Colon (tissue), 2 donors: Measurements from ENCODE around the gene MINDY1.

ENCODE experiments used
- FAIRE-seq: peaks from 2 replicates; lab custom pipeline; 2012; peaks lifted over from hg19 to GRCh38; lab: Jason Lieb, UNC
- donor health status: control.
- donor health status: control.

The MINDY1 gene

GRCh38 chr1:151011154-151011850, 4.6 kb upstream of the MINDY1 start:
- no peak for FAIRE-seq

GRCh38 chr1:151010346-151010726, 3.6 kb upstream of the MINDY1 start:
- no peak for FAIRE-seq

- FAIRE-seq, result no peak
Measured at GRCh38 chr1:151009674-151010345, 3.1 kb upstream of the MINDY1 start.

- no peak for FAIRE-seq
Measured at GRCh38 chr1:151009206-151009587, 2.5 kb upstream of the MINDY1 start.

- FAIRE-seq, result no peak
Measured at GRCh38 chr1:151008244-151009205, 1.8 kb upstream of the MINDY1 start, which contains the start of gene PRUNE1. Gene PRUNE1 (plus strand): TSS chr1:151008449. CDS start chr1:151008633, 184 bp downstream.

GRCh38 chr1:151007853-151008243, 1.1 kb upstream of the MINDY1 start:
- no peak for FAIRE-seq

- FAIRE-seq, result no peak
Measured at GRCh38 chr1:151005729-151006319, 878 bp downstream of the MINDY1 start.

GRCh38 chr1:151003180-151003579, 3.5 kb downstream of the MINDY1 start:
- FAIRE-seq, result no peak

- FAIRE-seq, result no peak
Measured at GRCh38 chr1:151002611-151003010, 4.1 kb downstream of the MINDY1 start.

- FAIRE-seq, result no peak
Measured at GRCh38 chr1:151002051-151002450, 4.7 kb downstream of the MINDY1 start.

- FAIRE-seq, result no peak
Measured at GRCh38 chr1:151001602-151002001, 5.1 kb downstream of the MINDY1 start.

- no peak for FAIRE-seq
Measured at GRCh38 chr1:151000408-151000807, 6.3 kb downstream of the MINDY1 start.

GRCh38 chr1:150999926-151000325, 6.8 kb downstream of the MINDY1 start:
- FAIRE-seq, result no peak

- FAIRE-seq, result no peak
Measured at GRCh38 chr1:150999051-150999674, 7.5 kb downstream of the MINDY1 start.

- no peak for FAIRE-seq
Measured at GRCh38 chr1:150997949-150998348, 8.8 kb downstream of the MINDY1 start.

- FAIRE-seq, result no peak
Measured at GRCh38 chr1:150997126-150997872, 9.4 kb downstream of the MINDY1 start.

GRCh38 chr1:150995896-150996295, 10.8 kb downstream of the MINDY1 start:
- no peak for FAIRE-seq

- no peak for FAIRE-seq
Measured at GRCh38 chr1:150995460-150995859, 11.2 kb downstream of the MINDY1 start.

- no peak for FAIRE-seq
Measured at GRCh38 chr1:150994248-150994647, 12.5 kb downstream of the MINDY1 start.

GRCh38 chr1:150992626-150993025, 14.1 kb downstream of the MINDY1 start:
- FAIRE-seq, result no peak

- no peak for FAIRE-seq
Measured at GRCh38 chr1:150987924-150988323, 18.8 kb downstream of the MINDY1 start.
